Stimulated activated CD4-positive, alpha-beta T cell treated with anti-CD3 and anti-CD28 coated beads, Interleukin-1b, Interleukin-23, amount 100 ng/mL, for 24 hours (primary cell): ENCODE measurements around the gene CCDC110.
"Not testable (repeated sequence)": the region's sequence is repeated elsewhere in the genome, so short reads cannot be mapped to it uniquely, and the experiment has no call there.

Source experiments
- DNase-seq, 4 experiments: peaks; one replicate each; pipeline ENCODE4 v3.0.0-alpha.2; 2020; ENCODE audit warnings: low read depth in 4 of 4, low spot score in 1 of 4

Gene CCDC110

DNA sequence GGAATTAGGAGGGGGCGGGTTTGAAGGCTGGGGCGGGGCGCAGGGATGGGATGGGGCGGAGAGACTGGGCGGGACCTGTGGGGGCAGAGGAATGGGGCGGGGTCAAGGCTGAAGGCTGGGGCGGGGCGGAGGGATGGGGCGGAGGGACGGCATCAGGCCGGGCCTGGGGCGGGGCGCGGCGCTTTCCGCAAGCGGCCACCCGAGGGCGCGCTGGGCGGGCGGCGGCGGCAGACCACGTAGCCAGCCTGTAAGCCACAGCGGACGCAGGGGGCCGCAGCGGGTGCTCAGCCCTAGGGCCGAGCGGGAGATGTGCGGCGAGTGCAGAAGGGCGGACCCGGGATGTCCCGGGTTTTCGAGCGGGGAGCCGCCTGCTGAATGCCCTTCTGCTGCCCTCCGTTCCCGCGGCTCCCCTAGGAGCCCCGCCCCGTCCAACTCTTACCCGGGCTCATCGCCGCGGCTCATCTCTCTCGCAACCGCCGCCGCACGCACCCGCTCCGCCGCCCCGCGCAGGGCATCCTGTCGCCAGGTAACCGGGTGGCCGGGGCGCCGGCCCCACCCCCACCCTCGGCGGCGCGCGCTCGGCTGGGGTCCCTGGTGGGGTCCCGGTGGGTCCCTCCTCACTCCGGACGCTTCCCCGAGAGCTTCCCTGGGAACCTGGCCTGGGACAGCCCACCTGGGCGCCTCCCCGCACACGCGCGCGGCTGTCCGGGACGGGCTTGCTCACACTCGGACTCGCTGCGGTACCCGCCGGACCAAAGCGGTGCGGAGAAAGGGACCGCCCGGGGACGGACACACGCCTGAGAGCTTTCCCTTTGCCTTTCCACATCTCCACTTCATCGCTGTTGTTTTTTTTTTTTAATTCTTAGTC, at the start of gene CCDC110:
TSS of gene CCDC110 (minus strand) at position 499 of the 868 bp plus-strand sequence. CDS start at position 449, 50 bp downstream.
- peak; percentile 85 to 96 (median 87) for DNase-seq

DNA sequence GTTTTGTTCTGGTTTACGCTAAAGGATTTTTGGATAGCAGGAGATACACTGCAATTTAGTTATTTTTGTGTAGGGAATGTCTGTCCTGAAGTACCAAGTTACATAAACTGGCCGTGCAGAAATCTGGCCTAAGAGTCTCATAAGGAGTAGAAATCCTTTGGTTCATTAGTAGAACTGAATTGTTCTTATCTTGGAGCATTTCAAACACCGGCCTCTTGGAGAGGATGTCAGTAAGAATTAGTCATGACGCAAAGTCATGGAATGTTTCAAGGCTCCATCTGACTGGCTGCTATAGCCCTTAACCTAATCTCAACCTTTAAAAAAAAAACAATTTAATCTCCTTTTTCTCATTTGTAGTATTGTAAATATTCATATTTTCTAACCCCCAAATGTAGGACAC, 48.6 kb upstream of the CCDC110 start:
- DNase-seq: no peak

DNA sequence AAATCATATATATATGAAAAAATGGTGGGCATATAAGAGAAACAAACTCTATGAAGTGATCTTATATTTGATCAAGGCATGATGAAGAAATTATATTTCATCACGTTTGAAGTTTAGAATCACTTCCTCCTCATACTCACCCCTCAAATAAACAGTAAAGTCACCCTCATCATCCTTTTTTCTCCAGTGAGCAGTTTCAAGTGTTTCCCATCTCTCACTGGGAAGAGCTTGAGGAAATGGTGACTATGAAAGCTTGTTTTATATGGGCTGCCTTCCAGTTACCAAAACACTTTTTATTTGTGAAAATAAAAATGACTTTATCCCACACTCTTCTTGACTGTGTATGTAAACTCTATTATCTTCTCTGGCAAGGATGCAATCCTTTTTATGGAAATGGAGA, 47.0 kb upstream of the CCDC110 start:
- DNase-seq: no peak

DNA sequence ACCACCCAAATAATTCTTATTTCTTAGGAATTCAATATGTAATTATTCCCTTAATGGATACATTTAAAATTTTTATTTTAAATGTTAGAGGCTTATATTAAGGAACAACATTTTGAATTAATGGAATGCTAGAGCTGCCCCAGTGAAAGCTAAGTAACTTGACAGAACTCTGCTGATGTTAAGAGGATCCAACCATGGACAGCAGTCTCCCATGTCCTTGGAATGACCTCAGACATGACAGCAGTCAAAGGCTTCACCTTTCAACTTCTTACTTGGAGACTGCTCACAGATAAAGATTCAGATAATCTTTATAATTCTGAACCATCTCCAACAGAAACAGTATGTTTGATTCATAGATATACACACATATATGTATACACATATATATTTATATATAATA, 46.5 kb upstream of the CCDC110 start:
- DNase-seq: no peak

DNA sequence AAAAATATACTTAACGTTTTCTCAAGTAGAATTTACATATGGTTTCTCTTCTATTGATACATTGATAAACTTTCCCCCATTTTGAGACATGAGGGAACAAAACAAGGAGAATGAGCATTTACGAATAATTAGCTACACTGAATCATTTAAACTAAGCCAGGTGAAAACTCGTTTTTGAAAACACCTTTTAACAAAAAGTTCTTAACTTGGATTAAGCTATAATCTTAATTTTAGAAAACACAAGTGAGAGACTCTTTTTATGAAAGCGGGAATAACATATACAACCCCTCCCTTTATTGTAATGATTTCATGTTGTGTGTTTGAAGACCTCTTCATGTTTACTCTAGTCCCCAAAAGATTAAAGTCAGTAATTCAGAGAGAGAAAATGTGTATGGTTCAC, 43.7 kb upstream of the CCDC110 start:
- no peak for DNase-seq

DNA sequence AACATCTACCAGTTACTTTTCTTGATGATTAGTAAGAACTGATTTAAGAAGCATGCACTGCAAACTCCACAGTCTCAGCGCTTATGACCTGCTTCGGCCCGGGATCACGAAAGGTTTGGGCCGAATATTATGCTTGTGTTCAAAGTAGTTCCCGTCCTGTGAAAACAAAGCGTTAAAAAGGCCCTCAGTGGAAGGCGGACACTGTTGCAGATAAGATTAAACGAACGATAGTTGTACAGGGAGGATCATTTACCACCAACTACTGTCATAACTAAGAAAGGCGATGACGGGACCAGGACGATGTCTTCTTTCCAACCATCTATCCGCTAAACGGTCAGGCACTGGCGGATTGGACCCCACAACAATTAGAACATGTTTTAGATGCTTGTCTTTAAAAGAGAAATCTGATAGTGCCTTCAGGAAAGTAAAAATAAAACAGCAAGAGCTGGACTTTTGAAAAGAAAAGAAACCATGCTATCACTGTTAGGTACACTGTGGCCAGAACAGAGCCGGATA, 42.7 kb upstream of the CCDC110 start:
- no peak for DNase-seq

DNA sequence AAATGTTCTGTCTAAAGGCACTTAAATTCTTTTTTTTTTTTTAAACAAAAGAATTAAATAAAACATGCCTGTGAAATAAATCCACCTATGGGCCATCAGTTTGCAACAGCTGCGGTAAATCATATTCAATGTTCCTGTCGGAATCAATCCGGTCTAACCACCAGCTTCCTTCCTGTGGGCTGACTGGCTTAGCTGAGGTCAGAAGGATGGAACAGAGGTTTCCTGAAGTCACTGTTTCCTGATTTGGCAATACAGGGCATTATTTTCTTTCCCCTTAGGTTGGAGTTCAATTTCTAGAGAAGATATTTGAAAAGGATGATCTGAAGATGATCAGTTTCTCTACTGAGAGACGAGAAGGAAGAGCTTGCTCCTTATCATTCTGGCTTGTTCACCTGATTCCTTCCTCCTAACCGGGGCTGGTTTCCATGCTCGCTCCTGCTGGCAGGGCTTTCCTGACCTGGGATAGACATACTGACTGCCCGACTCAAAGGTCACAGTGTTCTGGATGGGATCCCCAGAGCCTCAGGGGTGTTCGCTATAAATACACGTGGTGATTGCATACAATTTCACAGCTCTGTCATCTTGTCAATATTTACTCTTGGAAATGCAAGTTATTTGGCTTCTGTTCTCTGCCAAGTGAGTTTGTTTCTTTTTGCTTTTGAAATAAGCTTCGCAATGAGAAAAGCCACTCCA, 42.1 kb upstream of the CCDC110 start:
- DNase-seq: no peak

DNA sequence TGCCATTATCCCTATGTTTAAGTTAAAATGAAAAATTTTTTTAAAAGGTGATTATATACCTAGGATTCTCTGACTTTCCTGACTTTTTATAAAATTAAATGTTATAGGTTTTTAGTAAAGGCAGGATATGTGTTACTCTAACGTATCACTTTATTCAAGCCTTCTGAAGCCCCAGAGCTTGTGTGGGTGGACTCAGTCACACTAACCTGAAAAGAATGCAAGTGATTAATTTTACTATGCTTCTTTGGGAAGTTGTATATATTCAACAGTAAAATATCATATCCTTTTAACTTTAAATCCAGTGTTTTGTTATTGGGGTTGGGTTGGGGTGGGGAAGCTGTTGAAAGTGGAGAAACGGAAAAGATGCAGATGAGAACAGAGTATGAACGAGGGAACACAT, 41.0 kb upstream of the CCDC110 start:
- no peak for DNase-seq

DNA sequence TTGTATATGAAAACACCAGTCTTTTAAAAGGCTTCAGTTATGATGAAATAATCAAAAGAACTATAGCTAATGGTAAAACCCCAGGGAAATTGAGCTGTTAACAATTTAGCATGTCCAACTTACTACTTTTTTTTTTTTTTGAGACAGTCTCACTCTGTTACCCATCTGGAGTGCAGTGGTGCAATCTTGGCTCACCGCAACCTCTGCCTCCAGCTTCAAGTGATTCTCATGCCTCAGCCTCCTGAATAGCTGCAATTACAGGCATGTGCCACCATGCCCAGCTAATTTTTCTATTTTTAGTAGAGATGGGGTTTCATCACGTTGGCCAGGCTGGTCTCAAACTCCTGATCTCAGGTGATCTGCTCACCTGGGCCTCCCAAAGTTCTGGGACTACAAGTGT, 39.7 kb upstream of the CCDC110 start:
- not testable (repeated sequence) for DNase-seq

DNA sequence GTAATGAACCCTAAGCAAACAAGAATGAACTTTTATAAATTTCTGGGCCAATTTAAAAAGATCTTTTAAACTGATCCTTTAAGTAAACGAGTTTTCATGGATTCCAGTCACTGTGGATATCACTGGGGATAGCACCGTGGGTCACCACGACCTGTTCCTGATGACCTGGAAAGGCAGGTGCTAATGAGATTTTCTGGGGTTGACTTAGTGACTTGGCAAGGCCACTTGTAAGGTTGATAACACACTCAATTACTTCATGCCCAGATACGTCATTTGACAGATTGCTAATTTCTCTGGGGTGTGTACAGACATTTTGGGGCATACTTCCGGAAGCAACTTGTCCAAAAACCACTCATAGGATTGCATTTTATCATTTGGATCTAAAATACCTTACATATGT, 39.3 kb upstream of the CCDC110 start:
- no peak for DNase-seq

DNA sequence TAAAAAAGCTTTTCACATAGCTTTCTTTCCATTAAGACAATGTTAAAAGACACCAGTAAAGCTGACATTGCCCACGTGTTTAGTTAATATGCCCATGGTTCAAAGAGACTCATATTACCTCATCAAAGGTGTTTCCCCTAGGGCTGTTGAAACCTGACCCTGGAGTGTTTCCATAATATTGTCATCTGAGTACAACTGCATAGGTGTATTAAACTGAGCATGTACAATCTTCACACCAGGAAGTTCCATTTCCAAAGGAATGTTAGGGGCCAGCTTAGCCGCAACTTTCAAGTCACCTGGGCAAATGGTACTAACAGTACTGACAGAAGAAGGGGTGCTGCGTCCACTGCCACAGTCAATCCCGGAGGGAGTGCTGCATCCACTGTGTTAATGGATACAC, 36.6 kb upstream of the CCDC110 start:
- no peak for DNase-seq

DNA sequence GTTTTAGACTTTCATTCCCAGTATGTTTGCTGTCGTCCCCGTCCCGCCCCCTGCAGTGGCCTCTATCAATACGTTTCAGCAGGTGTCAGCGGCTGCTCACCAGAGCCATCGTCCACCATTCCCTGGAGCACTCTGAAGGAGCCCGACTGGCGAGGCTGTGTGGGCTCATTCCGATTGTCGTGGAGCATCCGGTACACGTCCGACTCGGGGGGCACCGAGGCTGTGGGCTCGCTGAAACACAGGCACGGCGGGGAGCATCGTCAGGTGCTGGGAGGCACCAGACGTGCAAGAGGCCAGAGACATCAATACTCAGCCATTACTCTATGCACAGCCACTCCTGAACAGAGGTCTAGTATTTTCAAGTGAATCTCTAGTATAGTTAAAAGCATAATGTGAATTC, 34.9 kb upstream of the CCDC110 start:
- no peak for DNase-seq

DNA sequence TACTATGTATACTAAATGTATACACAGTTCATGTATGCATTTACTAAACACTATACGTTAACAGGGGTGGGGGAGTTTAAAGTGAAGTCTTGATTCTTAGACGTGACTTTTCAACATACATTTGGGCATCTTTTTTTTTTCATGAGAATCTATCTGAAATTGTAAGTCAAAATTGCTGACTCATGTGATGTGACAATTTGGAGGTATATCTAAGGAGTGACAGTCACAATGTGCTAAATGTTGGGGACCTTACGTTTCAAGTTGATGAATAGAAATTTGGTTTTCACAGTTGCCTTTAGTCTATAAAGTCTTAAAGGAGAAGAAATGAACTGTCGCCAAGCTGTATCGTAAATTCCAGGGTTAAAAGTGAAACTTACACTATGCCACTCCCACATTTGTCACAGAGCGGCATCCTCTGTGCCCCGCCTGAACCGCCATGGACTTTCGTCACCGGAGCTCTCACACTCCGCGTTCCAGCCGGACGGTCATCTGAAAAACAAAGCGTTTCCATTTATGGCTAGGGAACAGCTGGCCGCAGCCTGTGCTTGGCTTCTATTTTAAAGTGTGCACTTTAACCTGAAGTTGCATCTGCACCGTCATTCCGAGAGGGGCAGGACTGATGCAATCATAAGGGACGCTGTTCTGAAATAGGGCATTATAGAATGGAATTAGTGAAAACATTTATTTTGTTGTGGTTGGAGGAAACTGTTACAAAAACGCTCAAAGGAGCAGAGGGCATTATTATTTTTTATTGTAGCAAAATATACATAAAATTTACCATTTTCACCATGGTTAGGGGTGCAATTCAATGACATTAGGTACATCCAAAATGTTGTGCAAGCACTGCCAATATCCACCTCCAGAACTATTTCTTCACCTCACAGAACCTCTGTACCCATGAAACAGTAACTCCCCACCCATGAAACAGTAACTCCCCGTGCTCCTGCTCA, 32.8 kb upstream of the CCDC110 start:
- no peak for DNase-seq

DNA sequence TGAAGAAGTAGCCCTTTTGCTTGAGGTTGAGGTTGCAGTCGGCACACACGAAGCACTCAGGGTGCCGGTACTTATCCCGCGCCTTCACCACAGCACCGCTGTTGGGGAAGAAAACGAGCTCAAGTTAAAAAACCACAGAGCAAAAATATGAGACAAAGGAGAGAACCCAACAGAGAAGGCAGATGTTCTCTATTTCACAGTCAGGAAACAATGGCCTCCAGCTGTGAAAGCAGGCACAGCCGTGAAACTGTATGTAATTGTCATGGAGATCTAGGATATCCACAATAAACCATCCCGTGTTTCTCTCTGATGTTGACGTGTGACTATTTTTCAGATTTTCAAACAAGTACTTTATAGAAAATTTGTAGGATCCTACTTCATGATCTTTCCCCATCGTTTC, 30.9 kb upstream of the CCDC110 start:
- DNase-seq: no peak

DNA sequence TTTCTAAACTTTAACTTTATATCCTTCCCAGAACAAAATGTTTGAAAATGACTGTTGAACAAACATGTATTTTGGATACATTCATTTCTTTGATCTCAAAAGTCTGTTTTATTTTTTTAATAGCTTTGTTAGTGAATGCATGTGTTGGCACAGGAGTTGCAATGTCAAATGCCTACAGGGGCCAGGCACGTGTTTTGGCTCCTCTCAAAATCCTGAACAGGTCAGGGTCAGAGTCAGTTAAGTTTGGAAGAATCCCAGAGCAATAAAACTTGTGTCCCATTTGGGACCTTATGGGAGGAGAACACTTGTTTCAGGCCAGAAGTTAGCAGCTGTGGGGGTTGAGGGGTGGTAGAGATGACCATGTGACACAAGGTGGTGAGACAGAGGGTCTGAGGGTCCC, 29.0 kb upstream of the CCDC110 start:
- DNase-seq: no peak

DNA sequence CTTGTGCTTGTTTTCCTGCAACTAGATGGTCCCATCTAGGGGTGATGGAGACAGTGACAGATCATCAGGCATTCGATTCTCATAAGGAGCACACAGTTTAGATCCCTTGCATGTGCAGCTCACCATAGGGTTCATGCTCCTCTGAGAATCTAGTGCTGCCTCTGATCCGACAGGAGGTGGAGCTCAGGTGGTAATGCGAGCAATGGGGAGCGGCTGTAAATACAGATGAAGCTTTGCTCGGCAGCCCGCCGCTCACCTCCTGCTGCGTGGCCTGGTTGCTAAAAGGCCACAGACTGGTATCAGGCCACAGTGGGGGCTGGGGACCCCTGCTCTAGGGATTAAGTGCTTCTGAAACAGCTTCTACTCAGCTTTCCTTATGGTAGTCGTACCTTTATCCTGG, 28.5 kb upstream of the CCDC110 start:
- no peak for DNase-seq

DNA sequence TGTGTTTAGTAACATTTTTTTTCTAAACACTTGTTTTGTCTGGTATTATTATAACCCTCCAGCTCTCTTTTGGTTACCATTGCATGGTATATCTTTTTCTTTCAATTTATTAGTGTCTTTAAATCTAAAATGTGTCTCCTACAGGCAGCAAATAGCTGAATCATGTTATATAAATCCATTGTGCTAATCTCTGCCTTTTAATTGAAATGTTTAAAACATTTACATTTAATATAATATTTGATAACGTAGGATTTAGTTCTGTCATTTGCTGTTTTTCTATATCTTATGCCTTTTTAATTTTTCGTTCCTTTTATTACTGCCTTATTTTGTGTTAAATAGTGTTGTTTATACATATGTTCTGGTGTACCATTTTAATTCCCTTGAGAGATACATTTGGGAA, 17.1 kb upstream of the CCDC110 start:
- DNase-seq: no peak

DNA sequence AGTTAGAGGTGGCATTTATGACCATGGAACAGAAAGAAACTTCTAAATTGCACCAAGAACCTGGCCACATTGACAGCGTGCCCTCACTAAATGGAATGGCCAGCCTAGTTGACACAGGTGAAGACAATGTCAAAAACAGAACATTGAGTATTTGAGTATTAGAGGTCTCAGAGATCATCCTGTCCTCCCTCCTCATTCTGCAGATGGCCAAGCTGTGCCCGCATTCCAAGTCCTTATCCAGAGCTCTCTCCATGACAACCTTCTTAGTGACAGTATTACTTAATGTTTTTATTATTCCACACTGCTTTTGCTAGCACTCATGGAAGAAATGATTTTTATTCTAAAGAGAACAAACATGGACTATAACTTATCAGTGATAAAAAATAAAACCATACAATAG, 9.9 kb upstream of the CCDC110 start:
- no peak for DNase-seq

DNA sequence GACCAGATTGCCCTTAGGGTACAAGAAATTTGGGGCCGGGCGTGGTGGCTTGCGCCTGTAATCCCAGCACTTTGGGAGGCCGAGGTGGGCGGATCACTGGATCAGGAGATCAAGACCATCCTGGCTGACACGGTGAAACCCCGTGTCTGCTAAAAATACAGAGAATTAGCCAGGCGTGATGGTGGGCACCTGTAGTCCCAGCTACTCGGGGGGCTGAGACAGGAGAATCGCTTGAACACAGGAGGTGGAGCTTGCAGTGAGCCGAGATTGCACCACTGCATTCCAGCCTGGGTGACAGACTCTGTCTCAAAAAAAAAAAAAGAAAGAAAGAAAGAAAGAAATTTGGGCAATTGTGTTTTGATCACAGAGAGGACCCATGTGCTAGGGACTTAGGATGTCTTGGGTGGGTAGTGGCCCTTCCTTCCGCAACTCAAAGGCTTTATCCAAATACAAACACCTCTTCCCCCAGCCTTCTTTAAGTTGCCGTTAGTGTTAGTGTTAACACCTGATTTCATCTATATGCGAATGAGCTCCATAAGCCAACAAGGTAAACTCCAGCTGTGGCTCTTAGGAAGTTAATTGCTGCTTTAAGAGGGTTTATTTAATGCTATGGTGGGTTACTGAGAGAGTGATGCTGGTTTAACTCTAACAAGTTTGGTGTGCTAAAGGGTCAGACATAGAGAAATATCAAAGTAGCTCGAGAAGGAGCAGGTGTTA, 8.6 kb upstream of the CCDC110 start:
- DNase-seq: no peak

DNA sequence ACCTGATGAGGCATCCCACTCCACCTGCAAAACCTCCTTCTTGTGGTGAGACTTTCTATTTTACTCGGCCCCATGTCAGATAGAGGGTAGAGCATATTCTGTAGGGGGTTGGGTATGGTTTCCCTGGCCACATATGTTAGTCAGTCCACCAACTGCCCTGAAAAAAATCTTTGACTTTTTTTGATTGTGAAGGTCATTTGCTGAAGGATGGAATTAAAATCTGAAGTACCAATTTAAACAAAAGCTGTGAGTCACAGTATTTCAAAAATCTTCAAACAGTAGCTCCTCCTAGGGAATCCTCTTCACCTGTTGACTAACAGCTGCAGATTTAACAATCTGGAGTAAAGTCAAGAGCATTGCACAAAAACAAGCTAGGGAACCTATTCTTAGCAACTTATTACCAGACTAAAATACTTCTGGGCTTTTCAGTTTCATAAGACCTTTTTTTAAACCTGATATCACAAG, 8.0 kb upstream of the CCDC110 start:
- no peak for DNase-seq

DNA sequence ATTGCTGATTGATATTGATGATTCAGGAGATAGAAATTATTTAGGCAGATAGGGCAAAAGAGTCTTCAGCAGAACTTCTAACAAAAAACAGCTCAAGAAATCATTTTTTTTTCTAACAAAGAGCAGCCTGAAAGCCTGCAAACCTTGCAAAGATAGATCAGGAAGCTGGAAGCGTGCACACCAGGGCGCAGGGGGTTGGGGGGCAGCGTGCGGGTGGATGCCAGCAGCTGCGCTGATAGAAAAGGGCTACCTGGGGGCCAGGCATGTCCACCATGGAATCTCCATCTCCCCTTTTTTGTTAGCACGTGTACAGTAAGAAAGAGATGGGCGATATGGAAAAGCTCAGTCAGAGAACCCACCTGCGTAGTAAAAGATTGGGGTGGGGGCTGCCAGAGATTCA, 1.7 kb upstream of the CCDC110 start:
- DNase-seq: no peak
